ENCODE measurements around the gene CNDP2. TPM values are rescaled to one million over a fixed set of nuclear protein-coding genes. Genes with fewer than 3 reads are reported as not detected.

The CNDP2 gene
- polyA plus RNA-seq, 2 of the 4 experiments (the other 2 are of a cell fraction), result 93.7 to 106 TPM

DNA sequence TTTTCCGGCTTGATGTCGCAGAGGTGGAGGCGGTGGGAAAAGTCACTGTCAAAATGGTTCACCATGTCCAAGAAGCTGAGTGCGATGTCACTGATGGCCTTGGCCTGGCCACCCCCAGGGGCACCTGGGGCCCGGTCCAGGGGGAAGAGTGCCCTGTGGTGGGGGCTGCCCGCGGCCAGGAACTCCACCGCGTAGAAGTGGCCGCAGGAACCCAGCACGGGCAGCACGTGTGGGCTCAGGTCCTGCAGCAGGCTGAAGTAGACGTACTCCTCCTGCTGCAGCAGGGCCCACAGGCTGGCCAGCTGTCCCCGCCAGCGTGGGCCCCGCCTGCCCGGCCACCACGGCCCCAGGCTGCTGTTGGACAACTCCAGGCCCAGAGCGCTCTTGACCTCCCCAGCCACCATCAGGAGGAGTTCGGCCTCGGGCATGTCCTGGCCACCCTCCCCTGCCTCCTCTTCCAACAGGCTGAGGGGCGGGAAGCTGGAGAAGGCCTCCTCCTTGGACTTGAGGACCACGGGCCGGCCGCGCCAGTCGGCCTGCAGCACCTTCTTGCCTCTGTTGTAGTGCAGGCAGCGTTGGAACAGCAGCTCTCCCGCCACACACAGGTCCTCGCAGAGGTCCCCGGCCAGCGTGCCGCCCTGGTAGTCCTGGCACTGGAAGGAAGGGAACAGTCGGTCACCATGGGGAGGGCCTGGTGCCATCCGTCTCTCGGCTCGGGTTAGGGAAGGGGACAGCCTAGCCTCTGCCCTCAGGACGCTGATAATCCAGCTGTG is 49.3 kb upstream of the CNDP2 start:
- no peak for DNase-seq (ENCODE audit: low read depth in 1 of 2, low spot score in 1 of 2)
- Histone ChIP-seq H3K4me1 (no peaks in the 10 kb centered on the region), H3K9me3 (no peaks in the 10 kb centered on the region), H3K4me2 (no peak overlapping the region), H3K27ac (no peak overlapping the region), H3K4me3 (no peak overlapping the region)
- TF ChIP-seq FOSB (CRISPR knock-in tag; IDR thresholded peaks at IDR 0.05) (no peak), KDM5A (IDR thresholded peaks at IDR 0.05) (no peak), CHD4 (IDR thresholded peaks at IDR 0.05; ENCODE audit: borderline replicate concordance) (no peak), PHF8 (IDR thresholded peaks at IDR 0.05; ENCODE audit: borderline replicate concordance, low read depth) (no peak), MAZ (IDR thresholded peaks at IDR 0.05; ENCODE audit: borderline replicate concordance, low read depth, low read length) (no peak), ESRRA (IDR thresholded peaks at IDR 0.05; ENCODE audit: borderline replicate concordance, low read length) (no peak), HEYL (CRISPR knock-in tag; IDR thresholded peaks at IDR 0.05) (no peak), ZFP36 (IDR thresholded peaks at IDR 0.05; ENCODE audit: borderline replicate concordance, partially characterized antibody) (no peak), NPAS2 (CRISPR knock-in tag; IDR thresholded peaks at IDR 0.05; ENCODE audit: borderline replicate concordance) (no peak), RFX5 (IDR thresholded peaks at IDR 0.05) (no peak)
- TF ChIP-seq, protein P1, sequence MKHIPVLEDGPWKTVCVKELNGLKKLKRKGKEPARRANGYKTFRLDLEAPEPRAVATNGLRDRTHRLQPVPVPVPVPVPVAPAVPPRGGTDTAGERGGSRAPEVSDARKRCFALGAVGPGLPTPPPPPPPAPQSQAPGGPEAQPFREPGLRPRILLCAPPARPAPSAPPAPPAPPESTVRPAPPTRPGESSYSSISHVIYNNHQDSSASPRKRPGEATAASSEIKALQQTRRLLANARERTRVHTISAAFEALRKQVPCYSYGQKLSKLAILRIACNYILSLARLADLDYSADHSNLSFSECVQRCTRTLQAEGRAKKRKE (CRISPR knock-in tag; IDR thresholded peaks at IDR 0.05; ENCODE audit: low read depth), result no peak
- ChIA-PET CTCF (no interaction called here), POLR2A (no interaction called here)
- FAIRE-seq, result no peak
- 75% methylated on average over 7 of the region's 38 CpGs for WGBS (ENCODE audit: missing lambda C conversion rate)
- ATAC-seq, result no peak

DNA sequence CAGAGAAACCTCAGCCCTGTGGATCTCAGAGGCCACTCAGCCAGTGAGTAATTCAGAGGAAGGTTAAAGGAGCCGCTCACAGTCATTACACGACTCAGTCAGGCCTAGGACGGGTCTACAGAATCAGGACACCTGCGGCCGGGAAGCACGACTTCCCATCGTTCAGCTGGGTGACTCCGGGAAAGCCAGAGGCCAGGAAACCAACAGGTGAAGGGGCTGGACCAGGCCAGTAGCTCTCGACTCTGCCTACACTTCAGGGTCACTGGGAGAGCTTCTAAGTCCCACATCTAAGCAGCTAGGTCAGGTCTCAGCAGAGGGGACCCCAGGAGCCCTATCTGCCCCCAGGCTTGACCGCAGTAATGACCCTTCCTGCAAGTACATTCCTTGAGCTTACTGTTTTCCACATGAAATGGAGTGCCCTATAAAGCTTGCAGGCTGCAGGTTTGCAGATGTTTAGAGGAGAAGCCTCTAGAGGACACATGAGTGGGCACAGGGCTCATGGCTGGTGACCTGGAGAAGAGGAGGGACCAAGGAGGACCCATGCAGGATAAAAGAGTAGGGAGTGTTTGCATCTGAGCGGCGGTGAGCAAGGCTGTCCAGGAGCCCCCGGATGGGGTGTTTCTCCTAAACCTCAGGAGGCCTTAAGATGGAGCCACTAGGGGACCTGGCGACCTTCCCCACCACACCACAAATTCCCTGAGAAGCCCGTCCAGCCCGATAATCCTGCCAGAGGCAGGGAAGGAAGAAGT is 48.6 kb upstream of the CNDP2 start:
- ChIA-PET CTCF (no interaction called here), POLR2A (no interaction called here)
- H3K4me2 ChIP-seq, result no peak overlapping the region
- TF ChIP-seq NPAS2 (CRISPR knock-in tag; IDR thresholded peaks at IDR 0.05; ENCODE audit: borderline replicate concordance) (no peak), EHMT2 (IDR thresholded peaks at IDR 0.05; ENCODE audit: low read depth) (no peak), EP300 (IDR thresholded peaks at IDR 0.05) (no peak), HEYL (CRISPR knock-in tag; IDR thresholded peaks at IDR 0.05) (no peak), JUN (IDR thresholded peaks at IDR 0.05) (no peak), NFE2L2 (conservative IDR thresholded peaks at IDR 0.05; ENCODE audit: low read length) (no peak), RARB (CRISPR knock-in tag; IDR thresholded peaks at IDR 0.05) (no peak), MAFK (IDR thresholded peaks at IDR 0.05; ENCODE audit: partially characterized antibody) (no peak), BHLHE40 (IDR thresholded peaks at IDR 0.05; ENCODE audit: low read depth, low read length) (no peak), ZC3H11A (IDR thresholded peaks at IDR 0.05) (no peak), RAD21 (conservative IDR thresholded peaks at IDR 0.05 in 1 of 2, IDR thresholded peaks at IDR 0.05 in 1 of 2) (no peak)
- FAIRE-seq (no peak), DNase-seq (ENCODE audit: low read depth in 1 of 2, low spot score in 1 of 2) (no peak), ATAC-seq (no peak)
- no peaks in the 10 kb centered on the region for H3K4me1 ChIP-seq
- 30% methylated on average over 6 of the region's 16 CpGs for WGBS (ENCODE audit: missing lambda C conversion rate)
- H3K4me3 ChIP-seq, result no peak overlapping the region
- H3K27ac ChIP-seq, result no peak overlapping the region
- H3K9me3 ChIP-seq, result no peaks in the 10 kb centered on the region

DNA sequence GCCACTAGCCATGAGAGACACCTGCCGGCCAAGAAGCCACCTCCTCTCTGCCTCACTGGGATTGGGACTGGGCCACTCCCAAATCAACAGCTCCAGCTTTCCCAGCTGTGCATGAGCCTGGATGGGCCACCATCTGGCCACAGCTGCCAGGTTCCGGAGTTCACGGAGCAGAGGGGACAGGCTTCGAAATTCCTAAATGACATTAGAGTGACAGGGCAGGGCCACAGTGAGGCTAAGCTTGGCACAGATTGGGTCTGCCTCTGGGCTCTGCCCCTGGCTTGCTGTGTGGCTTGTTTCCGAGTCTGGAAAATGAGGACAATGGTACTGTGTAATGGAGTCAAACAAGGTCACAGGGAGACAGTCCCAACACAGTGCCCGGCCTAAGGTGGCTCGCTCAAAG is 45.5 kb upstream of the CNDP2 start:
- no peak overlapping the region for H3K4me2 ChIP-seq
- FAIRE-seq (no peak), DNase-seq (ENCODE audit: low read depth in 1 of 2, low spot score in 1 of 2) (no peak), ATAC-seq (no peak)
- H3K4me1 ChIP-seq, result no peaks in the 10 kb centered on the region
- WGBS (ENCODE audit: missing lambda C conversion rate), result 40% methylated on average over 1 of the region's 7 CpGs
- TF ChIP-seq RFX5 (IDR thresholded peaks at IDR 0.05), result no peak
- TF ChIP-seq, protein P2, sequence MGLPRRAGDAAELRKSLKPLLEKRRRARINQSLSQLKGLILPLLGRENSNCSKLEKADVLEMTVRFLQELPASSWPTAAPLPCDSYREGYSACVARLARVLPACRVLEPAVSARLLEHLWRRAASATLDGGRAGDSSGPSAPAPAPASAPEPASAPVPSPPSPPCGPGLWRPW (IDR thresholded peaks at IDR 0.05), result no peak
- TF ChIP-seq, protein P3, sequence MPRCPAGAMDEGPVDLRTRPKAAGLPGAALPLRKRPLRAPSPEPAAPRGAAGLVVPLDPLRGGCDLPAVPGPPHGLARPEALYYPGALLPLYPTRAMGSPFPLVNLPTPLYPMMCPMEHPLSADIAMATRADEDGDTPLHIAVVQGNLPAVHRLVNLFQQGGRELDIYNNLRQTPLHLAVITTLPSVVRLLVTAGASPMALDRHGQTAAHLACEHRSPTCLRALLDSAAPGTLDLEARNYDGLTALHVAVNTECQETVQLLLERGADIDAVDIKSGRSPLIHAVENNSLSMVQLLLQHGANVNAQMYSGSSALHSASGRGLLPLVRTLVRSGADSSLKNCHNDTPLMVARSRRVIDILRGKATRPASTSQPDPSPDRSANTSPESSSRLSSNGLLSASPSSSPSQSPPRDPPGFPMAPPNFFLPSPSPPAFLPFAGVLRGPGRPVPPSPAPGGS (IDR thresholded peaks at IDR 0.05), result no peak
- TF ChIP-seq ZSCAN20 (CRISPR knock-in tag; IDR thresholded peaks at IDR 0.05), result no peak
- no peak for TF ChIP-seq FOXS1 (CRISPR knock-in tag; IDR thresholded peaks at IDR 0.05)
- no peak for TF ChIP-seq CHD2 (IDR thresholded peaks at IDR 0.05; ENCODE audit: low read length, partially characterized antibody)
- TF ChIP-seq ZNF302 (CRISPR knock-in tag; IDR thresholded peaks at IDR 0.05), result no peak
- no peak for TF ChIP-seq CHD4 (IDR thresholded peaks at IDR 0.05; ENCODE audit: borderline replicate concordance)
- TF ChIP-seq JUN (IDR thresholded peaks at IDR 0.05), result no peak
- H3K4me3 ChIP-seq, result no peak overlapping the region
- H3K27ac ChIP-seq, result no peak overlapping the region
- ChIA-PET POLR2A (no interaction called here), CTCF (interaction anchor here (1.0 to 1.5 kb wide), 2 partner anchors 9 to 18 kb away, joined by 3 read pairs; no protein-coding TSS in a partner anchor)
- no peaks in the 10 kb centered on the region for H3K9me3 ChIP-seq

Measured in A549 (cell line).